H1 (cell line): ENCODE measurements around the gene TP53RK. TPM values are rescaled to one million over a fixed set of nuclear protein-coding genes. Genes with fewer than 3 reads are reported as not detected.
A peak's percentile ranks its signal among the peaks of the same experiment; 100 is the strongest.

Experiments used
- ASH2L ChIP-seq: fragments of 200-600, 300-600 bp; sonication (generic); IDR thresholded peaks from one replicate; pipeline ENCODE4 v1.7.1; 2017; ENCODE audit warnings: low read length
- CHD7 ChIP-seq: fragments of 300-600 bp; sonication (generic); IDR thresholded peaks from 2 replicates; pipeline ENCODE4 v1.7.1; 2012; ENCODE audit warnings: low read length, moderate library complexity, mild to moderate bottlenecking, inconsistent platforms; ENCODE audit not compliant: insufficient replicate concordance
- EP300 ChIP-seq, 2 experiments: IDR thresholded peaks; 1 replicate in 1 of 2; 2 replicates in 1 of 2; pipeline ENCODE4 v1.6.1; 2011 to 2012; ENCODE audit warnings: low read depth in 2 of 2, low read length in 2 of 2, mild to moderate bottlenecking in 2 of 2, borderline replicate concordance in 1 of 2, inconsistent platforms in 1 of 2, moderate library complexity in 1 of 2
- GTF2F1 ChIP-seq: IDR thresholded peaks from 2 replicates; pipeline ENCODE4 v1.6.1; 2012; ENCODE audit warnings: low read depth, low read length, improper control_type of control experiment, borderline replicate concordance
- HDAC2 ChIP-seq, 2 experiments: fragments of 300-600 bp in 1 of 2; sonication (generic) in 1 of 2; IDR thresholded peaks; 2 replicates each; pipeline ENCODE4 v1.6.1; 2011 to 2012; ENCODE audit warnings: low read depth in 2 of 2, low read length in 2 of 2, mild to moderate bottlenecking in 2 of 2, moderate library complexity in 2 of 2, borderline replicate concordance in 1 of 2, inconsistent platforms in 1 of 2
- POLR2AphosphoS5 ChIP-seq: IDR thresholded peaks from 2 replicates; pipeline ENCODE4 v1.6.1; 2011; ENCODE audit warnings: low read depth, low read length
- RNF2 ChIP-seq: fragments of 200-900, 300-1000 bp; sonication (generic); IDR thresholded peaks from 2 replicates; pipeline ENCODE4 v1.7.1; 2016; ENCODE audit warnings: borderline replicate concordance, low read depth, mild to moderate bottlenecking, antibody characterized with exemption, low read length; ENCODE audit not compliant: poor library complexity, severe bottlenecking; ENCODE audit errors: missing control alignments
- SP4 ChIP-seq: IDR thresholded peaks from 2 replicates; pipeline ENCODE4 v1.6.1; 2012; ENCODE audit warnings: low read length, inconsistent platforms
- polyA plus RNA-seq, 7 experiments: library from polyadenylated mRNA; depleted of rRNA in 3 of 7; stranded (reverse) in 5 of 7; unstranded in 2 of 7; fragments of >200 nt in 5 of 7; fragments of 200-250 nt in 2 of 7; gene quantifications; 1 replicate in 5 of 7; 2 replicates in 1 of 7; 4 replicates in 1 of 7; pipeline versions ENCODE4 v1.2.1 to v1.2.3, GENCODE V29; 2011 to 2013; ENCODE audit warnings: missing spikeins in 2 of 7, mixed read lengths in 2 of 7
- total RNA-seq: library from RNA; stranded (reverse); fragmentation: NEBNext Ultra II Directional; extraction: Animal tissue kit (Norgen Biotek cat#: 25700); gene quantifications from 2 replicates; pipeline ENCODE4 v1.2.1, GENCODE V29; 2021

TP53RK gene
- total and polyA plus RNA-seq, 2 of the 8 experiments (the other 6 are each of a cell fraction or from before 2014, with no cell fraction given), result 8.5 to 16.3 TPM

- no peak for TF ChIP-seq CHD7
- TF ChIP-seq ASH2L, result no peak
- TF ChIP-seq EP300 (IDR thresholded peaks at IDR 0.05; ENCODE audit: borderline replicate concordance in 1 of 2, low read depth in 2 of 2, low read length in 2 of 2), result no peak
- no peak for TF ChIP-seq HDAC2 (IDR thresholded peaks at IDR 0.05; ENCODE audit: borderline replicate concordance in 1 of 2, low read depth in 2 of 2, low read length in 2 of 2)
- TF ChIP-seq RNF2, result no peak
- TF ChIP-seq SP4, result no peak
- no peak for TF ChIP-seq POLR2AphosphoS5
- 0 out of 2 replicates have a peak, but pooled peaks have one; percentile 23 for TF ChIP-seq GTF2F1
These were observed 20.4 kb upstream of the TP53RK start, which contains the start of gene SLC2A10 (continued) for GRCh38 chr20:46709459-46710152.
